H9 (cell line): ENCODE measurements around the gene SYCP2L. TPM values are rescaled to one million over a fixed set of nuclear protein-coding genes. Genes with fewer than 3 reads are reported as not detected.

Experiments used
- DNase-seq: peaks from one replicate; pipeline ENCODE4 v3.0.0-alpha.2; 2017
- H2AFZ ChIP-seq: one replicate; pipeline ENCODE4 v1.6.1; 2013; ENCODE audit warnings: mild to moderate bottlenecking, low read length, control low read depth, moderate library complexity
- H2AK5ac ChIP-seq: 2 replicates; pipeline ENCODE4 v1.6.1; 2013; ENCODE audit warnings: low read length, control low read depth, mixed read lengths; ENCODE audit not compliant: insufficient read length
- H2BK120ac ChIP-seq: one replicate; pipeline ENCODE4 v1.6.1; 2013; ENCODE audit warnings: low read depth, mild to moderate bottlenecking, low read length, control low read depth, inconsistent platforms; ENCODE audit not compliant: poor library complexity, severe bottlenecking
- H2BK12ac ChIP-seq: 2 replicates; pipeline ENCODE4 v1.6.1; 2013; ENCODE audit warnings: low read length, control low read depth, mixed read lengths, low read depth; ENCODE audit not compliant: insufficient read length
- H2BK15ac ChIP-seq: 2 replicates; pipeline ENCODE4 v1.6.1; 2013; ENCODE audit warnings: low read depth, low read length, control low read depth
- H2BK20ac ChIP-seq: one replicate; pipeline ENCODE4 v1.6.1; 2013; ENCODE audit warnings: low read depth, mild to moderate bottlenecking, low read length, control low read depth, inconsistent platforms; ENCODE audit not compliant: poor library complexity, severe bottlenecking
- H2BK5ac ChIP-seq: 2 replicates; pipeline ENCODE4 v1.6.1; 2013; ENCODE audit warnings: low read length, control low read depth, mixed read lengths; ENCODE audit not compliant: insufficient read length
- H3K14ac ChIP-seq: 2 replicates; pipeline ENCODE4 v1.6.1; 2013; ENCODE audit warnings: low read length, control low read depth; ENCODE audit not compliant: insufficient read depth
- H3K18ac ChIP-seq: 2 replicates; pipeline ENCODE4 v1.6.1; 2013; ENCODE audit warnings: low read depth, mild to moderate bottlenecking, mixed read lengths, low read length, control low read depth; ENCODE audit not compliant: insufficient read length
- H3K23ac ChIP-seq: 2 replicates; pipeline ENCODE4 v1.6.1; 2013; ENCODE audit warnings: low read length, control low read depth, mixed read lengths, low read depth; ENCODE audit not compliant: insufficient read length
- H3K23me2 ChIP-seq: 2 replicates; pipeline ENCODE4 v1.6.1; 2013; ENCODE audit warnings: low read depth, mild to moderate bottlenecking, mixed read lengths, low read length, control low read depth; ENCODE audit not compliant: insufficient read length, poor library complexity, severe bottlenecking
- H3K27ac ChIP-seq: 2 replicates; pipeline ENCODE4 v1.5.1; 2013; ENCODE audit warnings: low read length, control low read depth, mixed read lengths, low read depth; ENCODE audit not compliant: insufficient read length
- H3K27me3 ChIP-seq: 2 replicates; pipeline ENCODE4 v1.6.1; 2013; ENCODE audit warnings: low read length, control low read depth, inconsistent platforms; ENCODE audit not compliant: insufficient read depth
- H3K4ac ChIP-seq: 2 replicates; pipeline ENCODE4 v1.6.1; 2013; ENCODE audit warnings: low read depth, mild to moderate bottlenecking, control low read depth, inconsistent platforms, low read length, moderate library complexity
- H3K4me1 ChIP-seq: 2 replicates; pipeline ENCODE4 v1.6.1; 2013; ENCODE audit warnings: low read length, control low read depth, inconsistent platforms; ENCODE audit not compliant: insufficient read depth
- H3K4me2 ChIP-seq: 2 replicates; pipeline ENCODE4 v1.6.1; 2013; ENCODE audit warnings: low read length, control low read depth, mixed read lengths; ENCODE audit not compliant: insufficient read length, insufficient read depth
- H3K56ac ChIP-seq: 2 replicates; pipeline ENCODE4 v1.6.1; 2013; ENCODE audit warnings: low read depth, mild to moderate bottlenecking, mixed read lengths, low read length, control low read depth; ENCODE audit not compliant: insufficient read length
- H3K79me1 ChIP-seq: 2 replicates; pipeline ENCODE4 v1.6.1; 2013; ENCODE audit warnings: low read depth, mild to moderate bottlenecking, moderate library complexity, low read length, control low read depth, inconsistent platforms; ENCODE audit not compliant: insufficient read depth, poor library complexity, severe bottlenecking
- H3K79me2 ChIP-seq: 2 replicates; pipeline ENCODE4 v1.6.1; 2013; ENCODE audit warnings: low read length, control low read depth, inconsistent platforms; ENCODE audit not compliant: insufficient read depth
- H3K9ac ChIP-seq: 2 replicates; pipeline ENCODE4 v1.6.1; 2013; ENCODE audit warnings: low read length, control low read depth, mixed read lengths; ENCODE audit not compliant: insufficient read length; ENCODE audit errors: extremely low read depth
- H3K9me3 ChIP-seq: one replicate; pipeline ENCODE4 v1.6.1; 2013; ENCODE audit warnings: low read depth, low read length, inconsistent platforms; ENCODE audit not compliant: control insufficient read depth
- H3T11ph ChIP-seq: one replicate; pipeline ENCODE4 v1.6.1; 2013; ENCODE audit warnings: mild to moderate bottlenecking, low read length, control low read depth, inconsistent platforms
- H4K20me1 ChIP-seq: one replicate; pipeline ENCODE4 v1.6.1; 2013; ENCODE audit not compliant: control insufficient read depth, insufficient read length, insufficient read depth
- H4K5ac ChIP-seq: 2 replicates; pipeline ENCODE4 v1.6.1; 2013; ENCODE audit warnings: low read depth, mild to moderate bottlenecking, mixed read lengths, low read length, control low read depth; ENCODE audit not compliant: insufficient read length
- H4K8ac ChIP-seq: replicated peaks from 2 replicates; pipeline ENCODE4 v1.6.1; 2013; ENCODE audit warnings: low read length, control low read depth, mixed read lengths, low read depth; ENCODE audit not compliant: insufficient read length
- H4K91ac ChIP-seq: 2 replicates; pipeline ENCODE4 v1.6.1; 2013; ENCODE audit warnings: low read depth, mild to moderate bottlenecking, moderate library complexity, mixed read lengths, low read length, control low read depth; ENCODE audit not compliant: insufficient read length
- H3K27ac Mint-ChIP-seq, 3 experiments: 2 replicates in 2 of 3; 3 replicates in 1 of 3; pipeline ENCODE4 v1.8.0; 2020 to 2021; ENCODE audit warnings: mixed read lengths in 3 of 3, mild to moderate bottlenecking in 1 of 3, moderate library complexity in 1 of 3
- H3K27me3 Mint-ChIP-seq: 2 replicates; pipeline ENCODE4 v1.8.0; 2021; ENCODE audit warnings: low read depth, mild to moderate bottlenecking, moderate library complexity, mixed read lengths
- H3K36me3 Mint-ChIP-seq, 3 experiments: 2 replicates in 2 of 3; 3 replicates in 1 of 3; pipeline ENCODE4 v1.8.0; 2020 to 2021; ENCODE audit warnings: low read depth in 3 of 3, mixed read lengths in 3 of 3; ENCODE audit not compliant: insufficient read depth in 1 of 3
- H3K4me1 Mint-ChIP-seq, 2 experiments: 2 replicates each; pipeline ENCODE4 v1.8.0; 2020; ENCODE audit warnings: mixed read lengths in 2 of 2
- H3K4me3 Mint-ChIP-seq, 2 experiments: 2 replicates in 1 of 2; 3 replicates in 1 of 2; pipeline ENCODE4 v1.8.0; 2020 to 2021; ENCODE audit warnings: mild to moderate bottlenecking in 2 of 2, mixed read lengths in 2 of 2, moderate library complexity in 1 of 2
- H3K9me3 Mint-ChIP-seq, 2 experiments: 2 replicates in 1 of 2; 3 replicates in 1 of 2; pipeline ENCODE4 v1.8.0; 2020; ENCODE audit warnings: mild to moderate bottlenecking in 2 of 2, mixed read lengths in 2 of 2, moderate library complexity in 1 of 2
- CTCF ChIP-seq: fragments of 200-600 bp; sonication (generic); conservative IDR thresholded peaks from 3 replicates; pipeline ENCODE4 v1.8.0; 2021; ENCODE audit warnings: antibody characterized with exemption, mild to moderate bottlenecking
- WGBS: extraction: QIAGEN DNeasy Blood & Tissue Kit; methylation state at CpG from one replicate; pipeline ENCODE4 v1.1.7; 2013; ENCODE audit warnings: missing lambda C conversion rate, low lambda C conversion rate, mixed read lengths; ENCODE audit not compliant: insufficient read length; ENCODE audit errors: extremely low coverage; 5-methylcytosine and 5-hydroxymethylcytosine counted together
- total RNA-seq: library from RNA; stranded (reverse); gene quantifications from 2 replicates; pipeline ENCODE4 v1.2.1, GENCODE V29; 2021

SYCP2L gene
- total RNA-seq, 1 experiment from 2014 or later = 3.5 TPM

DNA sequence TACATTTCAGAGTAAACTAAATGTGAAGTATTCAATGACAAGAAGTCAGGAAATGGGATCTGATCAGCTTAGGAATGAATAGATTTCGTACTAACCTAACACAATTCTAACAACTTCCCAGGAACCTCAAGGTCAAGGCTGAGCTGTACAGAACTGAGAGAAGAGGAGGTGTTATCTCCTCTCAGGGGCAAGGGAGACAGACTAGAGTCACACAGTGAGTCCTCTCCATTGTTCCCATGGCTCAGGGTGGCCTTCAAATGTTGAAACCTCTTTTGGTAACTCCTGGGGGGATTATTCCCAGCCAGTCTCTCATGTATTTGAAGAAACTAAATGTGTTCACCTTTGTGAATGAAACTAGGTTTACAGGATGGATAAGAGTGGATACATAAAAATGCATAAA lies 129.6 kb downstream of the SYCP2L start:
- Histone ChIP-seq H3K9me3 (no peaks in the 10 kb centered on the region), H3K23me2 (no peaks in the 10 kb centered on the region), H2BK5ac (no peak overlapping the region), H3K79me2 (no peaks in the 10 kb centered on the region), H2BK120ac (no peak overlapping the region), H3K4me1 (no peaks in the 10 kb centered on the region; the same call in 1 of the 2 replicates), H3K56ac (no peak overlapping the region), H3K4ac (no peak overlapping the region), H2BK12ac (no peak overlapping the region), H4K5ac (no peak overlapping the region), H3K4me2 (no peak overlapping the region), H3K79me1 (no peaks in the 10 kb centered on the region), H4K20me1 (no peaks in the 10 kb centered on the region), H3K23ac (no peak overlapping the region), H4K8ac (no peak overlapping the region), H3K27ac (no peak overlapping the region), H3K9ac (no peak overlapping the region), H2AFZ (no peak overlapping the region), H3K18ac (no peak overlapping the region), H4K91ac (no peak overlapping the region), H2BK15ac (no peak overlapping the region), H2AK5ac (no peak overlapping the region), H2BK20ac (no peak overlapping the region), H3K14ac (no peak overlapping the region), H3T11ph (no peak overlapping the region), H3K27me3 (no peaks in the 10 kb centered on the region)
- Mint-ChIP-seq H3K27me3 (peaks cover 4% of the 10 kb centered on the region), H3K9me3 (no peaks in the 10 kb centered on the region), H3K4me3 (no peak overlapping the region), H3K27ac (no peak overlapping the region), H3K36me3 (no peaks in the 10 kb centered on the region), H3K4me1 (peaks cover 13 to 14% of the 10 kb centered on the region in 2 experiments)
- TF ChIP-seq CTCF = no peak
- no CpG with 5 or more reads among the region's 1 CpG for WGBS
- DNase-seq = no peak
